Liver (tissue), 9 donors: ENCODE results near the gene ABCA8. TPM values are rescaled to one million over a fixed set of nuclear protein-coding genes. Genes with fewer than 3 reads are reported as not detected.

Experiments
- DNase-seq: peaks from one replicate; pipeline ENCODE4 v3.0.0-alpha.2; 2017; ENCODE audit warnings: low spot score
- H3K27ac ChIP-seq, 2 donors: one replicate each; pipeline ENCODE4 v1.7.0; 2013; ENCODE audit warnings: inconsistent platforms in 2 of 2, low read length in 2 of 2, control low read depth in 1 of 2, low read depth in 1 of 2, mild to moderate bottlenecking in 1 of 2
- H3K27me3 ChIP-seq, 4 donors: one replicate each; pipeline versions ENCODE4 v1.6.1 to v1.7.0; 2013; ENCODE audit warnings: low read length in 3 of 4, inconsistent platforms in 1 of 4, mild to moderate bottlenecking in 1 of 4, moderate library complexity in 1 of 4; ENCODE audit not compliant: control insufficient read depth in 4 of 4, insufficient read depth in 4 of 4
- H3K36me3 ChIP-seq, 4 donors: one replicate each; pipeline versions ENCODE4 v1.6.1 to v1.7.0; 2013; ENCODE audit warnings: low read length in 3 of 4, mild to moderate bottlenecking in 3 of 4, low read depth in 1 of 4, moderate library complexity in 1 of 4; ENCODE audit not compliant: control insufficient read depth in 4 of 4, insufficient read depth in 3 of 4
- H3K4me1 ChIP-seq, 4 donors: one replicate each; pipeline versions ENCODE4 v1.6.1 to v1.7.0; 2013; ENCODE audit warnings: low read length in 3 of 4, mild to moderate bottlenecking in 3 of 4, moderate library complexity in 1 of 4; ENCODE audit not compliant: control insufficient read depth in 4 of 4, insufficient read depth in 4 of 4
- H3K4me3 ChIP-seq, 3 donors: one replicate each; pipeline versions ENCODE4 v1.6.1 to v1.7.0; 2013; ENCODE audit warnings: low read length in 3 of 3, control low read depth in 1 of 3, low read depth in 1 of 3, mild to moderate bottlenecking in 1 of 3
- H3K9ac ChIP-seq, 2 donors: one replicate each; pipeline ENCODE4 v1.7.0; 2013; ENCODE audit warnings: low read length in 2 of 2, mild to moderate bottlenecking in 2 of 2, moderate library complexity in 2 of 2, control low read depth in 1 of 2, low read depth in 1 of 2
- H3K9me3 ChIP-seq, 4 donors: one replicate each; pipeline versions ENCODE4 v1.6.1 to v1.7.0; 2013; ENCODE audit warnings: low read length in 3 of 4; ENCODE audit not compliant: control insufficient read depth in 4 of 4
- EGR1 ChIP-seq, 2 donors: IDR thresholded peaks; 2 replicates each; pipeline ENCODE4 v1.6.1; 2016 to 2018; ENCODE audit warnings: antibody characterized with exemption in 2 of 2, low read depth in 2 of 2
- FOXA1 ChIP-seq: IDR thresholded peaks from 2 replicates; pipeline ENCODE4 v1.6.1; 2016; ENCODE audit warnings: antibody characterized with exemption
- FOXA2 ChIP-seq: IDR thresholded peaks from 2 replicates; pipeline ENCODE4 v1.6.1; 2016; ENCODE audit warnings: antibody characterized with exemption
- GABPA ChIP-seq, 2 donors: IDR thresholded peaks in 1 of 2; conservative IDR thresholded peaks in 1 of 2; 2 replicates each; pipeline ENCODE4 v1.6.1; 2016; ENCODE audit warnings: antibody characterized with exemption in 2 of 2, mild to moderate bottlenecking in 1 of 2, moderate library complexity in 1 of 2
- HNF4A ChIP-seq, 2 donors: conservative IDR thresholded peaks; 2 replicates each; pipeline ENCODE4 v1.6.1; 2016; ENCODE audit warnings: antibody characterized with exemption in 2 of 2, mild to moderate bottlenecking in 2 of 2
- JUND ChIP-seq, 2 donors: IDR thresholded peaks; 2 replicates each; pipeline ENCODE4 v1.6.1; 2016; ENCODE audit warnings: antibody characterized with exemption in 2 of 2
- NR2F2 ChIP-seq: IDR thresholded peaks from 2 replicates; pipeline ENCODE4 v1.6.1; 2016; ENCODE audit warnings: antibody characterized with exemption
- RAD21 ChIP-seq, 2 donors: IDR thresholded peaks; 2 replicates each; pipeline ENCODE4 v1.6.1; 2016; ENCODE audit warnings: antibody characterized with exemption in 2 of 2, mild to moderate bottlenecking in 2 of 2
- RXRA ChIP-seq, 2 donors: IDR thresholded peaks; 2 replicates each; pipeline ENCODE4 v1.6.1; 2017 to 2018; ENCODE audit warnings: antibody characterized with exemption in 2 of 2, mild to moderate bottlenecking in 1 of 2
- SP1 ChIP-seq: IDR thresholded peaks from 2 replicates; pipeline ENCODE4 v1.6.1; 2018; ENCODE audit warnings: antibody characterized with exemption, mild to moderate bottlenecking
- WGBS: extraction: QIAGEN DNeasy Blood & Tissue Kit; methylation state at CpG from one replicate; pipeline ENCODE4 v1.1.7; 2013; 5-methylcytosine and 5-hydroxymethylcytosine counted together
- polyA plus RNA-seq, 2 donors: library from polyadenylated mRNA; stranded (reverse) in 1 of 2; unstranded in 1 of 2; fragments of 200-250 nt in 1 of 2; fragments of >200 nt in 1 of 2; fragmentation: Nextera tagmentation in 1 of 2; extraction: Ambion mirVana in 1 of 2; gene quantifications; one replicate each; pipeline versions ENCODE4 v1.2.1 to v1.2.3, GENCODE V29; 2013 to 2015
- total RNA-seq, 2 donors: library from RNA; depleted of rRNA; stranded (reverse); fragments of >200 nt; gene quantifications; one replicate each; pipeline ENCODE4 v1.2.3, GENCODE V29; 2014
- TF ChIP-seq, protein P1 (sequence below): IDR thresholded peaks from 2 replicates; pipeline ENCODE4 v1.6.1; 2016; ENCODE audit warnings: antibody characterized with exemption
- TF ChIP-seq, protein P2 (sequence below): fragments of 150-350 bp; IDR thresholded peaks from 2 replicates; pipeline ENCODE4 v1.5.1; 2017; ENCODE audit warnings: improper control_type of control experiment, low read depth, low read length; ENCODE audit not compliant: missing input control
- TF ChIP-seq, protein P3 (sequence below): IDR thresholded peaks from 2 replicates; pipeline ENCODE4 v1.6.1; 2016; ENCODE audit warnings: antibody characterized with exemption
- TF ChIP-seq, protein P4 (sequence below): IDR thresholded peaks from 2 replicates; pipeline ENCODE4 v1.6.1; 2016; ENCODE audit warnings: antibody characterized with exemption, mild to moderate bottlenecking
- donor health status: healthy.
- donor health status: healthy.
- donor health status: healthy.
- donor health status: healthy.
- donor health status: healthy.

Gene ABCA8
- total and polyA plus RNA-seq, 4 donors: 9.3 to 72.2 (median 14.0) TPM

DNA sequence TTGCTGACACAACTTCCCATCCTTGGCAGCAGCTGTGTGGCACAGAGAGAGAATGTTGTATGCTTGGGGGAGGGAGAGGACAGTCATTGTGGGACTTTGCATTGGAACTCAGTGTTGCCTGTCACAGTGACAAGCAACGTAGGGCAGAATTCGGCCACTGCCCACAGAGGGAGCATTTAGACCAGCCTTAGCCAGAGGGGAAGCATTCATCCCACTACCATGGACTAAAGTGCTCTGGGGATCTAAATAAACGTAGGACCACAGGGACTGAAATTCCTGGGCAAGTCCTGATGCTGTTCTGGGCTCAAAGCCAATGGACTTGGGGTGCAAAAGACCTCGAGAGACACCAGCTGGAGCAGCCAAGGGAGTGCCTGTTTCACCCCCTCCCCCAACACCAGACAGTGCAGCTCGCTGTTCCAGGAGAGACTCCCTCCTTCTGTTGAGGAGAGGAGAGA lies 44.9 kb downstream of the ABCA8 start:
- Histone ChIP-seq H3K36me3 (peaks cover 0 to 18% (median 14%) of the 10 kb centered on the region in 4 donors), H3K9ac (no peak overlapping the region), H3K4me3 (no peak overlapping the region), H3K4me1 (peaks cover 0 to 7% (median 1%) of the 10 kb centered on the region in 4 donors), H3K9me3 (no peaks in the 10 kb centered on the region), H3K27me3 (no peaks in the 10 kb centered on the region), H3K27ac (no peak overlapping the region)
- TF ChIP-seq FOXA1: no peak
- TF ChIP-seq, protein P1, sequence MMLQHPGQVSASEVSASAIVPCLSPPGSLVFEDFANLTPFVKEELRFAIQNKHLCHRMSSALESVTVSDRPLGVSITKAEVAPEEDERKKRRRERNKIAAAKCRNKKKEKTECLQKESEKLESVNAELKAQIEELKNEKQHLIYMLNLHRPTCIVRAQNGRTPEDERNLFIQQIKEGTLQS: no peak
- peak; percentile 38 to 39 for TF ChIP-seq RAD21 (IDR thresholded peaks at IDR 0.05)
- peak in 1 of 2 donors; percentile 9 for TF ChIP-seq HNF4A (conservative IDR thresholded peaks at IDR 0.05)
- 63% methylated on average over 5 of the region's 5 CpGs for WGBS
- DNase-seq: no peak

DNA sequence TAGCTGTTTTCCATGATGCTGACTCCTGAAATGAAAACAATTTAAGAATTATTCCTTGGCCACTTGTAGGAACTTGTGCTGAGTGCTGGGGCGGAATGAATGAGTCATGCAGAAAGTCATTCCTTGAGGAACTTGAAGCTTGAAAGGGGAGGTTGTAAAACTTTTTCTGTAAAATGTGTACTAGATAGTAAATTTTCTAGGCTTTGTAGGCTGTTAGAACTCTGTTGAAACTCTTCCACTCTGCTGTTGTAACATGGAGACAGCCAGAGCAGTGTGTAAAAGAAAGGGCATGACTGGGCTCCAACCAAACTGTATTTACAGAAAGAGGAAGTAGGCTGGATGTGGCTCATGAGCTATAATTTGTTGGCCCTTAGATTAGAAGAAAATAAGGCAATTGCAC lies 46.1 kb downstream of the ABCA8 start:
- WGBS: 76% methylated on average over 1 of the region's 1 CpG
- peak overlapping the region in 1 of 2 donors; percentile 47 for H3K27ac ChIP-seq
- peak in 1 of 2 donors; percentile 7 for TF ChIP-seq RAD21 (IDR thresholded peaks at IDR 0.05)
- TF ChIP-seq JUND (IDR thresholded peaks at IDR 0.05): peak; percentile 78 to 91
- no peak for TF ChIP-seq FOXA2
- no peak for TF ChIP-seq HNF4A (conservative IDR thresholded peaks at IDR 0.05)
- H3K4me3 ChIP-seq: no peak overlapping the region
- no peaks in the 10 kb centered on the region for H3K27me3 ChIP-seq
- DNase-seq: no peak
- H3K9me3 ChIP-seq: no peaks in the 10 kb centered on the region
- H3K4me1 ChIP-seq: peaks cover 0 to 7% (median 1%) of the 10 kb centered on the region in 4 donors
- H3K9ac ChIP-seq: no peak overlapping the region
- H3K36me3 ChIP-seq: peaks cover 0 to 29% (median 8%) of the 10 kb centered on the region in 4 donors

DNA sequence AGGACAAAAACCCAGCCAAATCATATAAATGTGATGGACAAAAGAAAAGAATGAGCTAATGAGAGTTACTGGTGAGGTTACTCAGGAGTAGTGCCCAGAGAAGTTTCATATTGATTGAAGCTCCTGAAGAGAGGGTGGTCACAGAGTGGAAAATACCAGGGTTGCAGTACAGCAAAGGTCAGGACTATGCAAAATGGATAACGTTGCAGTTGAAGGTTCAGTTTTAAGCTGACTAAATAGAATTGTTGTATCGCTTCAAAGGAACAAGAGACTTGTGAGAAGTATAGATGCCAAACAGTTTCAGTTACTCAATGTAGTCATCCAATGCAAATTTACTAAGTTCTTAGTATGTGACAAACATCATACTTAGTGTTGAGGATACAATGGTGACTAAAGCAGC lies 47.1 kb downstream of the ABCA8 start:
- no peak overlapping the region for H3K9ac ChIP-seq
- TF ChIP-seq RXRA (IDR thresholded peaks at IDR 0.05): peak in 1 of 2 donors; percentile 38
- no peak for TF ChIP-seq FOXA1
- TF ChIP-seq SP1: peak; percentile 23
- TF ChIP-seq HNF4A (conservative IDR thresholded peaks at IDR 0.05): peak; percentile 22 to 40
- peak in 1 of 2 donors; percentile 18 for TF ChIP-seq RAD21 (IDR thresholded peaks at IDR 0.05)
- peak overlapping the region in 1 of 2 donors; percentile 8 for H3K27ac ChIP-seq
- H3K36me3 ChIP-seq: peaks cover 0 to 32% (median 9%) of the 10 kb centered on the region in 4 donors
- no peaks in the 10 kb centered on the region for H3K27me3 ChIP-seq
- H3K4me1 ChIP-seq: peaks cover 0 to 7% (median 1%) of the 10 kb centered on the region in 4 donors
- DNase-seq: no peak
- H3K9me3 ChIP-seq: no peaks in the 10 kb centered on the region
- WGBS: 39% methylated on average over 2 of the region's 2 CpGs
- no peak overlapping the region for H3K4me3 ChIP-seq

DNA sequence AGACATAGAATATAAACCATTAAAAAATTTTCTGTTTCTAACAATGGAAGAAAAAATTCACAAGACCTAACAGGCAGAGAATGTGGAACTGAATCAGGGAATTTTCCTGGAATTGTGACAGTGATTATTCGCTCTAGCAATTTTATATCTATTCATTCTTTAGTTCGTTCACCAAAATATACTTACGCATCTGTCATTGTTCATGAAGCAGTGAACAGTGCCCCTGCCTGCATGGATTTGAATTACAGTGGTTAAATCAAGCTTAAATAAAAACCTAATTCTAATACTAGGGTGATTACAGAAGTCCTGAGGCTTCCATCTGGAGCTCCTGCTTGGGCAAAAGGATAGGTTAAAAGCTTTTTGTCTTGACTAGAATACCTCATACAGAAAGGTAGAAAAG lies 48.6 kb downstream of the ABCA8 start:
- WGBS: 83% methylated on average over 3 of the region's 3 CpGs
- H3K4me3 ChIP-seq: no peak overlapping the region
- no peaks in the 10 kb centered on the region for H3K9me3 ChIP-seq
- no peaks in the 10 kb centered on the region for H3K27me3 ChIP-seq
- H3K9ac ChIP-seq: no peak overlapping the region
- H3K27ac ChIP-seq: no peak overlapping the region
- DNase-seq: no peak
- peaks cover 0 to 7% (median 1%) of the 10 kb centered on the region in 4 donors for H3K4me1 ChIP-seq
- TF ChIP-seq, protein P2, sequence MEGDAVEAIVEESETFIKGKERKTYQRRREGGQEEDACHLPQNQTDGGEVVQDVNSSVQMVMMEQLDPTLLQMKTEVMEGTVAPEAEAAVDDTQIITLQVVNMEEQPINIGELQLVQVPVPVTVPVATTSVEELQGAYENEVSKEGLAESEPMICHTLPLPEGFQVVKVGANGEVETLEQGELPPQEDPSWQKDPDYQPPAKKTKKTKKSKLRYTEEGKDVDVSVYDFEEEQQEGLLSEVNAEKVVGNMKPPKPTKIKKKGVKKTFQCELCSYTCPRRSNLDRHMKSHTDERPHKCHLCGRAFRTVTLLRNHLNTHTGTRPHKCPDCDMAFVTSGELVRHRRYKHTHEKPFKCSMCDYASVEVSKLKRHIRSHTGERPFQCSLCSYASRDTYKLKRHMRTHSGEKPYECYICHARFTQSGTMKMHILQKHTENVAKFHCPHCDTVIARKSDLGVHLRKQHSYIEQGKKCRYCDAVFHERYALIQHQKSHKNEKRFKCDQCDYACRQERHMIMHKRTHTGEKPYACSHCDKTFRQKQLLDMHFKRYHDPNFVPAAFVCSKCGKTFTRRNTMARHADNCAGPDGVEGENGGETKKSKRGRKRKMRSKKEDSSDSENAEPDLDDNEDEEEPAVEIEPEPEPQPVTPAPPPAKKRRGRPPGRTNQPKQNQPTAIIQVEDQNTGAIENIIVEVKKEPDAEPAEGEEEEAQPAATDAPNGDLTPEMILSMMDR: peak; percentile 57
- TF ChIP-seq RXRA (IDR thresholded peaks at IDR 0.05) (no peak), EGR1 (IDR thresholded peaks at IDR 0.05; ENCODE audit: low read depth in 2 of 2) (no peak), NR2F2 (no peak), RAD21 (IDR thresholded peaks at IDR 0.05) (peak; percentile 74 to 82), FOXA1 (no peak), GABPA (IDR thresholded peaks at IDR 0.05 in 1 of 2, conservative IDR thresholded peaks at IDR 0.05 in 1 of 2) (no peak)
- TF ChIP-seq, protein P3, sequence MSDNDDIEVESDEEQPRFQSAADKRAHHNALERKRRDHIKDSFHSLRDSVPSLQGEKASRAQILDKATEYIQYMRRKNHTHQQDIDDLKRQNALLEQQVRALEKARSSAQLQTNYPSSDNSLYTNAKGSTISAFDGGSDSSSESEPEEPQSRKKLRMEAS: no peak
- TF ChIP-seq, protein P4, sequence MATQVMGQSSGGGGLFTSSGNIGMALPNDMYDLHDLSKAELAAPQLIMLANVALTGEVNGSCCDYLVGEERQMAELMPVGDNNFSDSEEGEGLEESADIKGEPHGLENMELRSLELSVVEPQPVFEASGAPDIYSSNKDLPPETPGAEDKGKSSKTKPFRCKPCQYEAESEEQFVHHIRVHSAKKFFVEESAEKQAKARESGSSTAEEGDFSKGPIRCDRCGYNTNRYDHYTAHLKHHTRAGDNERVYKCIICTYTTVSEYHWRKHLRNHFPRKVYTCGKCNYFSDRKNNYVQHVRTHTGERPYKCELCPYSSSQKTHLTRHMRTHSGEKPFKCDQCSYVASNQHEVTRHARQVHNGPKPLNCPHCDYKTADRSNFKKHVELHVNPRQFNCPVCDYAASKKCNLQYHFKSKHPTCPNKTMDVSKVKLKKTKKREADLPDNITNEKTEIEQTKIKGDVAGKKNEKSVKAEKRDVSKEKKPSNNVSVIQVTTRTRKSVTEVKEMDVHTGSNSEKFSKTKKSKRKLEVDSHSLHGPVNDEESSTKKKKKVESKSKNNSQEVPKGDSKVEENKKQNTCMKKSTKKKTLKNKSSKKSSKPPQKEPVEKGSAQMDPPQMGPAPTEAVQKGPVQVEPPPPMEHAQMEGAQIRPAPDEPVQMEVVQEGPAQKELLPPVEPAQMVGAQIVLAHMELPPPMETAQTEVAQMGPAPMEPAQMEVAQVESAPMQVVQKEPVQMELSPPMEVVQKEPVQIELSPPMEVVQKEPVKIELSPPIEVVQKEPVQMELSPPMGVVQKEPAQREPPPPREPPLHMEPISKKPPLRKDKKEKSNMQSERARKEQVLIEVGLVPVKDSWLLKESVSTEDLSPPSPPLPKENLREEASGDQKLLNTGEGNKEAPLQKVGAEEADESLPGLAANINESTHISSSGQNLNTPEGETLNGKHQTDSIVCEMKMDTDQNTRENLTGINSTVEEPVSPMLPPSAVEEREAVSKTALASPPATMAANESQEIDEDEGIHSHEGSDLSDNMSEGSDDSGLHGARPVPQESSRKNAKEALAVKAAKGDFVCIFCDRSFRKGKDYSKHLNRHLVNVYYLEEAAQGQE: no peak
- H3K36me3 ChIP-seq: peaks cover 0 to 35% (median 19%) of the 10 kb centered on the region in 4 donors
